Right cardiac atrium (tissue), 5 donors: Measurements from ENCODE around the gene RAD23A. TPM values are rescaled to one million over a fixed set of nuclear protein-coding genes. Genes with fewer than 3 reads are reported as not detected.

ENCODE experiments used
- ATAC-seq, 2 donors: fragments of 200-7000 bp; cut with Tn5 transposase; one replicate each; pipeline versions ENCODE4 v1.8.0 to v1.9.1; 2020; ENCODE audit warnings: moderate library complexity in 2 of 2, mild to moderate bottlenecking in 1 of 2
- DNase-seq, 3 donors: peaks; one replicate each; pipeline ENCODE4 v3.0.0-alpha.2; 2020
- H3K27ac ChIP-seq: one replicate; pipeline ENCODE4 v1.5.1; 2013; ENCODE audit warnings: mild to moderate bottlenecking, low read length, control low read depth, moderate library complexity
- H3K27me3 ChIP-seq: one replicate; pipeline ENCODE4 v1.6.1; 2013; ENCODE audit not compliant: control insufficient read depth, insufficient read depth
- H3K4me1 ChIP-seq: one replicate; pipeline ENCODE4 v1.6.1; 2013; ENCODE audit warnings: low read length; ENCODE audit not compliant: control insufficient read depth, insufficient read depth
- H3K4me3 ChIP-seq: one replicate; pipeline ENCODE4 v1.5.1; 2013; ENCODE audit warnings: low read length, control low read depth
- H3K9me3 ChIP-seq: one replicate; pipeline ENCODE4 v1.6.1; 2013; ENCODE audit warnings: low read length; ENCODE audit not compliant: control insufficient read depth
- WGBS: extraction: QIAGEN DNeasy Blood & Tissue Kit; methylation state at CpG from one replicate; pipeline ENCODE4 v1.1.7; 2013; 5-methylcytosine and 5-hydroxymethylcytosine counted together
- intact Hi-C, 4 donors: fragments of 100-400 bp; cut with DNase I; formaldehyde crosslinking; loops; one replicate each; pipeline versions ENCODE4 v1.11.0 to v1.14.0; 2022 to 2023
- microRNA-seq, 2 donors: library from miRNA; unstranded; fragments of <30 nt; microRNA quantifications; one replicate each; pipeline ENCODE4 v1.2.0, GENCODE V29; 2020 to 2021
- polyA plus RNA-seq: library from polyadenylated mRNA; stranded (reverse); fragments of 200-250 nt; gene quantifications from one replicate; pipeline ENCODE4 v1.2.3, GENCODE V29; 2013
- total RNA-seq, 4 donors: library from RNA; stranded (reverse); fragmentation: NEBNext Ultra II Directional; extraction: Animal tissue kit (Norgen Biotek cat#: 25700); gene quantifications; one replicate each; pipeline ENCODE4 v1.2.1, GENCODE V29; 2021
- donor health status: healthy with polysubstance abuse.
- donor health status: DM: no; HTN: yes; CAD: no.
- donor health status: DM: no; HTN: no; CAD: no.
- donor health status: DM: no; HTN: yes; CAD: no; lungs with severe emphysema.
- donor health status: DM: yes; HTN: yes; CAD: no.

The RAD23A gene
- total and polyA plus RNA-seq, 5 donors = 122 to 137 (median 133) TPM

- intact Hi-C loops = loop anchor here in 1 of 4 donors (10.0 kb wide), 1 partner anchor 67 kb away; no protein-coding TSS in a partner anchor
- H3K4me1 ChIP-seq = peaks cover 5% of the 10 kb centered on the region
These were observed 51.7 kb downstream of the RAD23A start for GRCh38 chr19:12997179-12997966.

GRCh38 chr19:12997967-12998940, 52.6 kb downstream of the RAD23A start:
- Histone ChIP-seq H3K27me3 (no peaks in the 10 kb centered on the region), H3K9me3 (no peaks in the 10 kb centered on the region), H3K27ac (peak overlapping the region; percentile 1), H3K4me3 (no peak overlapping the region), H3K4me1 (peaks cover 5% of the 10 kb centered on the region)
- 68% methylated on average over 32 of the region's 32 CpGs for WGBS
- DNase-seq (peak in 2 of 3 donors; percentile 14 to 50), ATAC-seq (no peak)
- intact Hi-C loops = loop anchor here in 1 of 4 donors (10.0 kb wide), 1 partner anchor 67 kb away; no protein-coding TSS in a partner anchor

More at GRCh38 chr19:12997179-12997966, 51.7 kb downstream of the RAD23A start:
- WGBS = 74% methylated on average over 25 of the region's 25 CpGs
- ATAC-seq (no peak), DNase-seq (peak in 2 of 3 donors; percentile 15 to 53)
- Histone ChIP-seq H3K4me3 (peak overlapping the region; percentile 95), H3K27me3 (no peaks in the 10 kb centered on the region), H3K9me3 (no peaks in the 10 kb centered on the region), H3K27ac (peak overlapping the region; percentile 1)

- intact Hi-C loops = no loop called here
- Histone ChIP-seq H3K27ac (peak overlapping the region; percentile 6), H3K9me3 (no peaks in the 10 kb centered on the region), H3K4me3 (no peak overlapping the region), H3K27me3 (no peaks in the 10 kb centered on the region), H3K4me1 (peaks cover 5% of the 10 kb centered on the region)
- DNase-seq = no peak
- no peak for ATAC-seq
- WGBS = 74% methylated on average over 19 of the region's 19 CpGs
These were observed 55.5 kb downstream of the RAD23A start for GRCh38 chr19:13001166-13001501.

- DNase-seq (peak in 2 of 3 donors; percentile 73 to 90), ATAC-seq (peak; percentile 53 to 59)
- Histone ChIP-seq H3K27ac (peak overlapping the region; percentile 64), H3K4me3 (no peak overlapping the region), H3K27me3 (no peaks in the 10 kb centered on the region), H3K4me1 (peaks cover 8% of the 10 kb centered on the region), H3K9me3 (no peaks in the 10 kb centered on the region)
- WGBS = 56% methylated on average over 41 of the region's 41 CpGs
- intact Hi-C loops = no loop called here
These were observed 56.0 kb downstream of the RAD23A start for GRCh38 chr19:13001502-13002165.

- WGBS = 44% methylated on average over 29 of the region's 29 CpGs
- Histone ChIP-seq H3K27me3 (no peaks in the 10 kb centered on the region), H3K4me1 (peaks cover 10% of the 10 kb centered on the region), H3K27ac (peak overlapping the region; percentile 77), H3K4me3 (no peak overlapping the region), H3K9me3 (no peaks in the 10 kb centered on the region)
- DNase-seq = peak; percentile 85 to 92 (median 88)
- intact Hi-C loops = no loop called here
- peak; percentile 75 to 80 for ATAC-seq
These were observed 56.7 kb downstream of the RAD23A start for GRCh38 chr19:13002166-13002898.

GRCh38 chr19:13003081-13003480, 57.4 kb downstream of the RAD23A start:
- Histone ChIP-seq H3K9me3 (no peaks in the 10 kb centered on the region), H3K27me3 (no peaks in the 10 kb centered on the region), H3K4me1 (peaks cover 8% of the 10 kb centered on the region), H3K27ac (peak overlapping the region; percentile 77), H3K4me3 (no peak overlapping the region)
- intact Hi-C loops = no loop called here
- WGBS = 68% methylated on average over 15 of the region's 15 CpGs
- ATAC-seq (no peak), DNase-seq (peak in 2 of 3 donors; percentile 16 to 47)

Small RNA genes lying within 50 kb of the gene (microRNA-seq; reads per million reads assigned to microRNA genes)
- gene MIR5695 = 0 reads per million in 2 donors
- 1.7 to 3.2 reads per million in 2 donors for gene MIR6515

Other genes starting within 250 kb of the RAD23A start
- gene FBXW9, start 249.2 kb upstream of the RAD23A start, total RNA-seq = 1 to 10 TPM; 1.2 to 2.0 (median 1.9) TPM
- gene FBXW9, start 249.2 kb upstream of the RAD23A start, polyA plus RNA-seq = 2.1 TPM
- gene TNPO2, start 221.9 kb upstream of the RAD23A start, total RNA-seq = 10 to 100 TPM; 44.3 to 54.6 (median 45.0) TPM
- gene TNPO2, start 221.9 kb upstream of the RAD23A start, polyA plus RNA-seq = 24.8 TPM
- 100 to 1,000 TPM; 112 to 135 (median 129) TPM for gene TRIR, start 211.2 kb upstream of the RAD23A start, total RNA-seq
- 219 TPM for gene TRIR, start 211.2 kb upstream of the RAD23A start, polyA plus RNA-seq
- 10 to 100 TPM; 49.7 to 64.7 (median 58.2) TPM for gene GET3, start 208.4 kb upstream of the RAD23A start, total RNA-seq
- 87.2 TPM for gene GET3, start 208.4 kb upstream of the RAD23A start, polyA plus RNA-seq
- gene BEST2, start 194.1 kb upstream of the RAD23A start, total RNA-seq = not detected
- not detected for gene BEST2, start 194.1 kb upstream of the RAD23A start, polyA plus RNA-seq
- 10 to 100 TPM in 2 of 4 donors, 1 to 10 TPM in 2; 9.3 to 22.9 (median 13.4) TPM for gene HOOK2, start 170.3 kb upstream of the RAD23A start, total RNA-seq
- gene HOOK2, start 170.3 kb upstream of the RAD23A start, polyA plus RNA-seq = 18.0 TPM
- 100 to 1,000 TPM in 1 of 4 donors, 10 to 100 TPM in 3; 29.9 to 209 (median 51.9) TPM for gene JUNB, start 154.4 kb upstream of the RAD23A start, total RNA-seq
- gene JUNB, start 154.4 kb upstream of the RAD23A start, polyA plus RNA-seq = 156 TPM
- 100 to 1,000 TPM; 595 to 772 (median 666) TPM for gene PRDX2, start 144.1 kb upstream of the RAD23A start, total RNA-seq
- gene PRDX2, start 144.1 kb upstream of the RAD23A start, polyA plus RNA-seq = 834 TPM
- gene THSD8, start 143.8 kb upstream of the RAD23A start, total RNA-seq = 1 to 10 TPM; 2.2 to 3.6 (median 3.0) TPM
- gene THSD8, start 143.8 kb upstream of the RAD23A start, polyA plus RNA-seq = 2.5 TPM
- 1 to 10 TPM; 2.6 to 4.6 (median 3.7) TPM for gene RNASEH2A, start 139.3 kb upstream of the RAD23A start, total RNA-seq
- gene RNASEH2A, start 139.3 kb upstream of the RAD23A start, polyA plus RNA-seq = 3.5 TPM
- not detected for gene RTBDN, start 111.3 kb upstream of the RAD23A start, total RNA-seq
- not detected for gene RTBDN, start 111.3 kb upstream of the RAD23A start, polyA plus RNA-seq
- gene MAST1, start 107.3 kb upstream of the RAD23A start, total RNA-seq = under 1 TPM in 3 of 4 donors, not detected in 1; 0.31 to 0.59 (median 0.34) TPM
- 0.20 TPM for gene MAST1, start 107.3 kb upstream of the RAD23A start, polyA plus RNA-seq
- gene DNASE2, start 64.4 kb upstream of the RAD23A start, total RNA-seq = 10 to 100 TPM; 22.2 to 30.6 (median 24.5) TPM
- gene DNASE2, start 64.4 kb upstream of the RAD23A start, polyA plus RNA-seq = 19.2 TPM
- not detected for gene KLF1, start 58.7 kb upstream of the RAD23A start, total RNA-seq
- gene KLF1, start 58.7 kb upstream of the RAD23A start, polyA plus RNA-seq = not detected
- 10 to 100 TPM; 22.7 to 38.2 (median 27.4) TPM for gene GCDH, start 54.7 kb upstream of the RAD23A start, total RNA-seq
- gene GCDH, start 54.7 kb upstream of the RAD23A start, polyA plus RNA-seq = 26.1 TPM
- under 1 TPM in 1 of 4 donors, not detected in 3; 0.48 TPM for gene SYCE2, start 26.6 kb upstream of the RAD23A start, total RNA-seq
- gene SYCE2, start 26.6 kb upstream of the RAD23A start, polyA plus RNA-seq = 0.07 TPM
- gene FARSA, start 12.2 kb upstream of the RAD23A start, total RNA-seq = 10 to 100 TPM; 32.6 to 44.8 (median 42.9) TPM
- 38.7 TPM for gene FARSA, start 12.2 kb upstream of the RAD23A start, polyA plus RNA-seq
- 100 to 1,000 TPM; 314 to 703 (median 631) TPM for gene CALR, start 7.3 kb upstream of the RAD23A start, total RNA-seq
- 374 TPM for gene CALR, start 7.3 kb upstream of the RAD23A start, polyA plus RNA-seq
- gene GADD45GIP1, start 11.4 kb downstream of the RAD23A start, total RNA-seq = 10 to 100 TPM; 24.3 to 33.2 (median 29.1) TPM
- gene GADD45GIP1, start 11.4 kb downstream of the RAD23A start, polyA plus RNA-seq = 64.5 TPM
- gene DAND5, start 23.7 kb downstream of the RAD23A start, total RNA-seq = 10 to 100 TPM in 2 of 4 donors, 1 to 10 TPM in 2; 5.0 to 13.8 (median 11.1) TPM
- 7.0 TPM for gene DAND5, start 23.7 kb downstream of the RAD23A start, polyA plus RNA-seq
- 100 to 1,000 TPM; 123 to 168 (median 156) TPM for gene NFIX, start 49.6 kb downstream of the RAD23A start, total RNA-seq
- gene NFIX, start 49.6 kb downstream of the RAD23A start, polyA plus RNA-seq = 67.4 TPM
- gene LYL1, start 157.0 kb downstream of the RAD23A start, total RNA-seq = 10 to 100 TPM in 2 of 4 donors, 1 to 10 TPM in 2; 8.0 to 11.9 (median 10.1) TPM
- 8.0 TPM for gene LYL1, start 157.0 kb downstream of the RAD23A start, polyA plus RNA-seq
- gene TRMT1, start 170.9 kb downstream of the RAD23A start, total RNA-seq = 10 to 100 TPM; 14.8 to 22.2 (median 17.5) TPM
- gene TRMT1, start 170.9 kb downstream of the RAD23A start, polyA plus RNA-seq = 19.9 TPM
- 10 to 100 TPM; 27.6 to 44.2 (median 40.2) TPM for gene NACC1, start 172.4 kb downstream of the RAD23A start, total RNA-seq
- gene NACC1, start 172.4 kb downstream of the RAD23A start, polyA plus RNA-seq = 40.2 TPM
- gene STX10, start 204.5 kb downstream of the RAD23A start, total RNA-seq = 10 to 100 TPM; 30.8 to 39.8 (median 37.2) TPM
- 47.7 TPM for gene STX10, start 204.5 kb downstream of the RAD23A start, polyA plus RNA-seq
- 10 to 100 TPM; 22.2 to 53.5 (median 29.2) TPM for gene IER2, start 204.5 kb downstream of the RAD23A start, total RNA-seq
- 62.9 TPM for gene IER2, start 204.5 kb downstream of the RAD23A start, polyA plus RNA-seq